NCI-H2029 treated with DMSO at 0.1 percent for 48 hours (cell line): ENCODE results near the gene LIMD2.

Experiments
- DNase-seq: peaks from one replicate; lab custom pipeline; 2025; lab: John Stamatoyannopoulos, UW

The LIMD2 gene

GRCh38 chr17:63701456-63701820, 1.5 kb upstream of the LIMD2 start:
- no peak for DNase-seq

DNA sequence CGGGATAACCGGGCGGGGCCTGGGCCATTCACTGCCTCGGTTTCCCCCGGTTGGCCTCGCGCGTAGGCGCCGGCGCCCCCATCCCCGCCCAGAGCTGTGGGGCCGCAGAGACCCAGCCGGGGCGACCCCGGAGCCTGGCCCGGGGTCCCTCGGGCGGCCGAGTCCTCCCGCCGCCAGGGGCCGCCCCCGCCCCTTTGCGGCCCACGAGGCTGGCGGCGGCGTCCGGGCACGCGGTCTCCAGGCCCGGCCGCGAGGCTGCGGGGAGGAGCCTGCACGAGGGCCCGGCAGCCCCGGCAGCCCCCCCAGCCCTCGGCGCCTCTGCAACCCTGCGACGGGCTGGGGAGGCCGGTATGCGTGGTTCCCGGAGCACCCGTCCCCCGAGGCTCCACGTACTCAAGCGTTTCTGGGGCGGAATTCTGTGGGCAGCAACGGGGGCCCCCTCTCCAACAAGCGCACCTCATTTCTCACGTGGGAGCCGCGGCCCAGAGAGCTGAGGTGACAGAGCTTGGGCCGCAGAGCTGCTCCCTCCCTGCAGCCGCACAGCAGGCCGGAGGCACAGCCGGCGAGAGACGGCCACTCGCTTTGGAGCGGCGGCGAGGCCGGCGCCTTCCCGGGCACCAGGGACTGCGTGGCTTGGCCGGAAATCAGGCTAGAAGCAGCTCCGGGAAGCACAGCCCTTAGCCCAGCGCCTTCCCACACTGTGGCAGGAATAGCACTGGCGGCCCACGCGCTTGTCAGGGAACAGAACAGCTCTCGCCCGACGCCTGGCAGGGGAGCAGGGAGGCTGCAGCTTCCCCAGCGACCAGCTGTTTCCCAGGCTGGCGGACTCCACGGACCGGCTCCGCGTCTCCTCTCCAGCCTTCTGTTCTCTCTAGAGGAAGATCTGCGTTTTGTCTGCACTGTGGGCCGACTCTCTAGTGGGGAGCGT, 867 bp upstream of the LIMD2 start:
- no peak for DNase-seq

DNA sequence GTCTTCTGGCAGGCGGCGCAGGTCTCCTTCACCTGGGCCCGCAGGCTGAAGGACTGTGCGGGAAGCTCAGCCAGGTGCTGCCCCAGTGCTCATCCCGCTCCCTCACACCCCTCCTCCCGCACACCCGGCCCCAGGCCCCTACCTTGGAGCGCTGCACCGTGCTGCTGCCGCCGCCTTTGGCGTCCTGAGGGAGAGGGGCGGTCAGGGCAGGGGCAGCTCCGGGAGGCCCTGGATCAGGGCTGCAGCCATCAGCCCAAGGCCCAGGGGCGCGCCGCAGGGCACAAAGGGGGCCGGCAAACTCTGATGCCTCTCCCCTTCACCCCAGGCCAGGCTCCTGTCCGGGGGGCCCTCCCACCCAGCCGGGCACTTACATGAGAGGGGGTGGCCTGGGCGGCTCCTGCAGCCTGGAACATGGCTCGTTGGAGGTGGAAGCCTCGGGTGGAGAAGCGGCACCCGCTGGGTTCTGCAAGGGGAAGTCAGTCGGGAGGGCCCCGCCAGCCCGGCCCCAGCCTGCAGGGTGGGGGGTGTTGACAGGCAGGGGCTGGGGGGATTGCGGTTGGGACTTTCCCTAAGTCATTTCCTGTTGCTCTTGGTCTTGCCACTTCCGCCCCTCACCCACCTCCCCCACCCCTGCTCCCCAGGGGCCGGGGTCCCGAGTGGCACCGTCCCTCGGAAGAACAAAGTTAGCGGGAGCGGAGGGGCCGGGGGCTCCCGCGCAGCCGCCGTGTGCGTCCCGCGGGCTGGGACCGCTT, 863 bp downstream of the LIMD2 start:
- DNase-seq: no peak

GRCh38 chr17:63698381-63698885, 1.5 kb downstream of the LIMD2 start:
- DNase-seq: no peak

DNA sequence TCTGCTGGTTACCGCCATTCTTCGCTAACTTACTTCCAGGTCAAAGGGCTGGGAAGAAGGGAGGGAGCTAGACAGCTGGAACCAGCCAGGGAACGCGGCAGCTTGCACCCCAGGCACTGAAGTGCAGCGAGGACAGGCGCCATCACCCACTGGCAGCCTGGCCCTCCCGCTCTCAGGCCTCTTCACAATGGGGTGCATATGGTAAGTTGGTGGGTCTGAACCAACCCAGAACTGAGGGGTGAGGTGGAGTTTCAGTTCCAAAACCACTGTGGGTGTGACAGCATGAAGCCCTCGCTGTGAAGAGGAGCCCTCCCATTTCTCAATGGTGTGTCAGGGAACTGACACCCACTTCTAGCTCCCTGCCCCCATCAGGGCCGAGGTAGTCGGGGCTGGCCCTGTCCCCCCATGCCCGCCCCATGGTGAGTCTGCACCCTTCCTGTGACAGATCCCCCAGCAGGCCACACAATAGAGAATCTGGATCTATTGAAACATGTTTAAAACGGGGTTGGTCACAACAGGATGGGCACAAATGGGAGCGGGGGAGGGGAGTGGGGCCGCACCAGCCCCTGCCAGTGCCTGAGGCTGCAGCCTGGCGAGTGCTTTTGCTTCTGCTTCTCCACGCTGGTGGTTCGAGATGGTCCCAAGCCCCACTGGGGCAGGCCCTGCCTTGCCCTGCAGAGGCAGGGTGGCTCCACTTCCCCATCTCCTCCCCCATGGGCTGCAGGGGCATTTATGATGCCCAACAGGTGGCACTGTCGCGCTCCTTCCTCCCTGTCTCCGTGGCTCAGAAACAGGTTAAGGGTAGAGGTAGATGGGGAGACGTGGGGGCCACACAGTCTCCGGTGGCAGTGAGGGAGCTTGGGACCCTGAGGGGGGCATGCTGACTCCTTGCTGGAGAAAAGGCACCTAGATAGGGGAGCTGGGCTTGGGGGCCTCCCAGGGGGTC, 2.3 kb downstream of the LIMD2 start:
- DNase-seq: peak; percentile 24

DNA sequence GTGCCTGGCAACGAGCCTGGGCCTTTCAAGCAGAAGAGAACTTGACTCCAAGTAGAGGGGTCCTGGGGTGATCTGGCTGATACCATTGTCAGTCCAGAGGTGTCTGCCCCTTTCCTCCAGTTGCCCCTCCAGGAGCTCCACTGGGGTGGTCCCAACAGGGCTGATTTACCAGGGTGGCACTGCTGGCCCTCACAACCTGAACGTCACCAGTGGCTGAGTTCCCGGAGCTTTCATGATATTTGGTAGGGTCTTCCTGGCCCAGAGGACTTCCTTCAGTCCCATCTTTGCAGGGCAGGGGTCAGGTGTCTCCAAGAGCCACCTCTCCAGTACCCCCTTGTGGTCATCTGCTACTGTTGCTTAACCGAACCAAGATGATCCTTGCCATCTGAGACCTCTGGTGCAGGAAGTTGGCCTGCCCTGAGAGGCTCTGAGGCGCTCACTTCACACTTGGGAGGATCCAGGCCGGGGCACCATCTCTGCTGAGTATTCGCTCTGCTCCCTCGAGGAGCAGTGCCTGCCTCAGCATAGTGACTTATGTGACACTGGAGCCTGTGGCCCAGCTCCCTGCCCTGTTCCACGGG, 3.5 kb downstream of the LIMD2 start:
- DNase-seq: no peak

GRCh38 chr17:63695889-63696288, 4.0 kb downstream of the LIMD2 start:
- no peak for DNase-seq

- no peak for DNase-seq
These were observed 4.8 kb downstream of the LIMD2 start for GRCh38 chr17:63694950-63695773.

GRCh38 chr17:63694229-63694949, 5.5 kb downstream of the LIMD2 start:
- DNase-seq: no peak

- no peak for DNase-seq
These were observed 6.4 kb downstream of the LIMD2 start for GRCh38 chr17:63693411-63694113.

DNA sequence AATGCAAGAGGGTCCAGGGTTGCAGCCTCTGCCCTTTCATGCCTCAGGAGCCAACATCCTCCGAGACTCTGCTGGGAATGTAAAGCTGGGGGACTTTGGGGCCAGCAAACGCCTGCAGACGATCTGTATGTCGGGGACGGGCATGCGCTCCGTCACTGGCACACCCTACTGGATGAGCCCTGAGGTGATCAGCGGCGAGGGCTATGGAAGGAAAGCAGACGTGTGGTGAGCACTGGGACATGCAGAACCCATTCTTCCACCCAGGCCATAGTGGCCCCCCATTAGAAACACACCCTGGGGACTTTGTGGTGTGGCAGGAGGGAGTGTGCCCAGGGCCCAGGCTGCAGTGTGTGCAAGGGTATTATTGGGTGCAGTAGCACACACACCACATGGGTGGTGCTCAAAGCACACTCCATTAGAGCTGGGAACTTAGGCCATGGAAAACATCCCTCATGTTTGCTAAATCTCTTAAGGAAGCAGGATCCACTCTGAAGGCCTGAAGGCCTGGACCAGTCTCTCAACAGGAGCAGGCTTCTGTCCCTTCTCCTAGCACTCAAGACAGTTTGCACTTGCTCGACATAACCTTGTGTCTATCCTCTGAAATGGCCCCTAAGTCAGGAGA, 7.6 kb downstream of the LIMD2 start:
- DNase-seq: no peak

DNA sequence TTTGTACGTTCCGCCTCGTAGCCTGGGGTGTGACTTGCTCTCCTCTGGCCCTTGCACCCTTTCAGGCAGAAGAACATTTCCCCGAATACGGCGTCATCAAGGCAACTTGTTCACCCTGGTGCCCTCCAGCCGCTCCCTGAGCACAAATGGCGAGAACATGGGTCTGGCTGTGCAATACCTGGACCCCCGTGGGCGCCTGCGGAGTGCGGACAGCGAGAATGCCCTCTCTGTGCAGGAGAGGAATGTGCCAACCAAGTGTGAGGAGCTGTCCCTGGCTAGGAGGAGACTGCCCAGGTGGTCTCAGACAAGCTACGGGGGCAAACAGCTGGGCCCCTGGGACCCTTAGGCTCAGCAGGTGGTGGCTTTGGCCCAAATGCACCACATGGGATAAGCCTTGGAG, 10.4 kb downstream of the LIMD2 start:
- DNase-seq: no peak

GRCh38 chr17:63688396-63689020, 11.4 kb downstream of the LIMD2 start:
- no peak for DNase-seq

GRCh38 chr17:63686138-63686685, 13.7 kb downstream of the LIMD2 start:
- no peak for DNase-seq

DNA sequence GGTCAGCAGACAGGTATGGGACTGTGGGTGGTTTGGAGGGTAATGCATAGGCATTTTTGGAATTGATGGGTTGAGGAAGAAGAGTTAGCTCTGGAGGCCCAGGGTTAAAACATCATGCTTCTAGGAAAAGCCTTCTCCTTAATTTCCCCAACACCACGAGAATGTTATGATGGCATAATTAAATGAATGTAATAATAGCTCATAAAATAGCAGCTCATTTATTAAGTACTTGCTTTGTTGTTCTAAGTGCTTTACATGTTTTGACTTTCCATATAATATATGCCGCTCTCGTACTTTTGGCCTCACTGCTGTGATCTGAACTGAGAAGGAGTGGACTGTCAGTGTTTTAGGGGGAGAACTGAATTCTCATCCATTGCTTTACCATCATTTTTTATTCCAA, 14.3 kb downstream of the LIMD2 start:
- no peak for DNase-seq

DNA sequence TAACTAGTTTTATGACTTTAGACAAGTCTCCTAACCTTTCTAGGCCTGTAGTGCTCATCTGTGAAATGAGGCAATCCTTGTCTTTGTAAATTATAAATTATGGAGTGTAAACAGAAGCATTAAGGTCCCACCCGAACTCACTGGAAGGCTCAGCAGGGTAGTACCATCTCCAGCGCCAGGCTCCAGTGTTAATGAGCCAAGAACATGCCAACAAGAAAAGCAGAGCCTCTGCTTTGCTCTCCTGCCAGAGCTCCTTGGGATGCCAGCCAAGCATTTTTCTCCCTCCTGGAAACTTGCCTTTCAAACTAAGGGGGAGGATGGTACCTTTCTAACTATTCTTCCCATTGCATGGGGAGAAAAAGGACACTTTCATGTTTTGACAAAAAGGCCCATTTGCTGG, 14.9 kb downstream of the LIMD2 start:
- no peak for DNase-seq

DNA sequence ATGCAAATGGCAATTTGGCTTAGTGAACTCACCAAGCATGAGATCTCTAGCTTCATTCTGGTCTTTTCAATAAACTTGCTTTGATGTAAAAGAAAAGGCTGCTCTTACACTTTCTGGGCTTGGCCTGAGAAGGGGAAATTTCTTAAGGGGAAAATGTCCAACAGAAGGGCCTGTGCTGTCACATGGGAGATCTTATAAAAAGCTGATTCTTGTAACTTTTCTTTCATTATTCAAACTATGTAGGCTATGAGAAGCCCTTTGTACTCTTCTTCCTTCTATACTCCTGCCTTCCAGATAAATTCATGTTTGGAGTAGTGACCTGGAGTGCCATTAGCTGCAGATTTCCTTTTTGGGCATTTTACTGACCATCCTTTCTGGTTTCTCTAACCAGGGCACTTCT, 16.9 kb downstream of the LIMD2 start:
- no peak for DNase-seq

DNA sequence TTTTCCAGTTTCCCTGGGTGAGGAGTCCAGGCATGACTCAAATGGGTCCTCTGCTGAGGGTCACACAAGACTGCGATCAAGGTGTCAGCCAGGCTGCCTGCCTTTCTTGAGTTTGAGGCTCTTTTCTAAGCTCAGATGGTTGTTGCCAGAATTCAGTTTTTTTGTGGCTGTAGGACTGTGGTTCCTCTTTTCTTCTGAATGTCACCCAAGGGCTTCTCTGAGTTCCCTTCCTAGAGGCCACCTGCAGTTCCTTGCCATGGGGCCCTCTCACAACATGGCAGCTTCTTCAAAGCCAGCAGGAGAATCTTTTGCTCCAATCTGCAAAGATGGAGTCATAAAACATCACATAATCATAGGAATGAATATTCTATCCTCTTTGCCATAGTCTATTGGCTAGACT, 17.5 kb downstream of the LIMD2 start:
- no peak for DNase-seq
